SU-DHL-6 (cell line): ENCODE data around the gene SUMF1.

Experiments used
- H2AFZ ChIP-seq: fragments of 200-600 bp; sonication (generic); 2 replicates; pipeline ENCODE4 v1.6.1; 2014; ENCODE audit warnings: low read depth, mild to moderate bottlenecking, moderate library complexity, mixed read lengths, antibody characterized with exemption, low read length; ENCODE audit not compliant: severe bottlenecking
- H3F3A ChIP-seq: fragments of 200-600 bp; shearing (Covaris generic); 2 replicates; pipeline ENCODE4 v1.6.0; 2016; ENCODE audit warnings: antibody characterized with exemption, mild to moderate bottlenecking; ENCODE audit not compliant: insufficient read depth
- H3K27ac ChIP-seq: fragments of 200-600 bp; sonication (generic); 2 replicates; pipeline ENCODE4 v1.5.1; 2016; ENCODE audit warnings: low read depth, mild to moderate bottlenecking, low read length, moderate library complexity, mixed read lengths
- H3K27me3 ChIP-seq: fragments of 200-600 bp; sonication (generic), shearing (Covaris generic); 2 replicates; pipeline ENCODE4 v1.6.0; 2014; ENCODE audit warnings: mild to moderate bottlenecking, low read length
- H3K36me3 ChIP-seq: fragments of 200-600 bp; sonication (generic); 2 replicates; pipeline ENCODE4 v1.6.1; 2014; ENCODE audit warnings: mild to moderate bottlenecking, low read length, mixed read lengths
- H3K4me2 ChIP-seq: fragments of 300-600, 200-600 bp; shearing (Covaris generic), sonication (generic); 2 replicates; pipeline ENCODE4 v1.6.0; 2014; ENCODE audit warnings: low read length, low read depth, mild to moderate bottlenecking; ENCODE audit not compliant: poor library complexity, severe bottlenecking
- H3K4me3 ChIP-seq: fragments of 200-600 bp; sonication (generic); 2 replicates; pipeline ENCODE4 v1.5.1; 2014; ENCODE audit warnings: antibody characterized with exemption, low read length, mild to moderate bottlenecking, mixed read lengths; ENCODE audit not compliant: insufficient read depth, poor library complexity, severe bottlenecking
- H3K79me2 ChIP-seq: fragments of 200-600 bp; sonication (generic); 2 replicates; pipeline ENCODE4 v1.6.1; 2014; ENCODE audit warnings: mild to moderate bottlenecking, low read length, moderate library complexity; ENCODE audit not compliant: insufficient read depth
- H3K9ac ChIP-seq: fragments of 200-600 bp; sonication (generic); 2 replicates; pipeline ENCODE4 v1.7.0; 2014; ENCODE audit warnings: mild to moderate bottlenecking, low read length
- H3K9me2 ChIP-seq: fragments of 200-600 bp; sonication (generic); replicated peaks from 2 replicates; pipeline ENCODE4 v1.6.1; 2014; ENCODE audit warnings: low read length; ENCODE audit not compliant: insufficient read depth
- H3K9me3 ChIP-seq: fragments of 200-600 bp; sonication (generic); 2 replicates; pipeline ENCODE4 v1.6.1; 2014; ENCODE audit warnings: low read length, mixed read lengths; ENCODE audit not compliant: insufficient read depth
- H4K20me1 ChIP-seq: fragments of 200-600 bp; sonication (generic); 2 replicates; pipeline ENCODE4 v1.6.1; 2014; ENCODE audit warnings: low read depth, mild to moderate bottlenecking, antibody characterized with exemption, low read length, moderate library complexity, mixed read lengths
- EZH2phosphoT487 ChIP-seq: fragments of 200-600 bp; sonication (generic), shearing (Covaris generic); conservative IDR thresholded peaks from 2 replicates; pipeline ENCODE4 v1.6.1; 2018; ENCODE audit warnings: mild to moderate bottlenecking, antibody characterized with exemption, low read length, moderate library complexity, mixed read lengths
- TF ChIP-seq, protein P1 (sequence below): fragments of 200-600 bp; sonication (generic); IDR thresholded peaks from one replicate; pipeline ENCODE4 v1.5.1; 2017; ENCODE audit warnings: antibody characterized with exemption, mild to moderate bottlenecking, low read length, moderate library complexity; ENCODE audit not compliant: insufficient read depth, poor library complexity, severe bottlenecking

Gene SUMF1

DNA sequence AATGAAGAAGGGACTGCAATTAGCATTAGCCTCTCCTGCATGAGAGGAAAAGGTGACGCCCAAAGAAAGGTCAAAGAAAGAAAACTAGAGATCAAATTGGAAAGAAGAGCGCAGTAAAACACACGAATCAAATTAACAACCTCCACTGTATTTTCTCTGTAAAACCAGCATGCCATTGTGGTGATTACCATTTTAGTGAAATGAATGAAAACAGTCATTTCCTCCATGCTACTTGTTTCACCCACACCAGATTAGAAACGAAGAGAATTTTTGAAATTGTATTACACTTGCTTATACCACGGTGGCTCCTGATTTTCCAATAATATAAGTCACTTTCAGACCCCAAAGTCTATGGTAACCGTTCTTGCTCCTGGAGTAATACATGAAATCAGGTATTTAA, 71.6 kb downstream of the SUMF1 start:
- Histone ChIP-seq H3K4me2 (no peak overlapping the region), H3K36me3 (no peaks in the 10 kb centered on the region)
- TF ChIP-seq, protein P1, sequence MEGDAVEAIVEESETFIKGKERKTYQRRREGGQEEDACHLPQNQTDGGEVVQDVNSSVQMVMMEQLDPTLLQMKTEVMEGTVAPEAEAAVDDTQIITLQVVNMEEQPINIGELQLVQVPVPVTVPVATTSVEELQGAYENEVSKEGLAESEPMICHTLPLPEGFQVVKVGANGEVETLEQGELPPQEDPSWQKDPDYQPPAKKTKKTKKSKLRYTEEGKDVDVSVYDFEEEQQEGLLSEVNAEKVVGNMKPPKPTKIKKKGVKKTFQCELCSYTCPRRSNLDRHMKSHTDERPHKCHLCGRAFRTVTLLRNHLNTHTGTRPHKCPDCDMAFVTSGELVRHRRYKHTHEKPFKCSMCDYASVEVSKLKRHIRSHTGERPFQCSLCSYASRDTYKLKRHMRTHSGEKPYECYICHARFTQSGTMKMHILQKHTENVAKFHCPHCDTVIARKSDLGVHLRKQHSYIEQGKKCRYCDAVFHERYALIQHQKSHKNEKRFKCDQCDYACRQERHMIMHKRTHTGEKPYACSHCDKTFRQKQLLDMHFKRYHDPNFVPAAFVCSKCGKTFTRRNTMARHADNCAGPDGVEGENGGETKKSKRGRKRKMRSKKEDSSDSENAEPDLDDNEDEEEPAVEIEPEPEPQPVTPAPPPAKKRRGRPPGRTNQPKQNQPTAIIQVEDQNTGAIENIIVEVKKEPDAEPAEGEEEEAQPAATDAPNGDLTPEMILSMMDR: no peak
- TF ChIP-seq EZH2phosphoT487: no peak

DNA sequence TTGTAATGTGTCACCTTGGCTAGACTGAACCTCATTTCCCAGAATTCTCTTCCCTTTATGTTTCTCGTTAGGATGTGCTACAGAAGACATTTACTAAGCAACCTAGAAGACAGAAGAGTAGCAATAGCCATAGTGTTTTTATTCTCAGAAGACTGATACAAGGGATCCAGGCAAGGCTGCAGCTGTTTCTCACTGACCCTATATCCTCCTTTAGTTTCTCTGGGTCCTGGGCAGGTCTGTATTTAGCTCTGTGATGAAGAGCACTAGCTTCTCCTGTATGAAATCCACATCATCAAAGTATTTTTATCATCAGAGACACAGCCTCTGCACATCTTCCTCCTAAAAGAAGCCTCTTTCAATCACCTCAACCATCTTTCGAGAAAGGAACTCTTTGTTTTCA, 72.5 kb downstream of the SUMF1 start:
- no peak overlapping the region for H2AFZ ChIP-seq
- no peak overlapping the region for H3K9ac ChIP-seq
- no peaks in the 10 kb centered on the region for H3K9me3 ChIP-seq
- H3K36me3 ChIP-seq: no peaks in the 10 kb centered on the region
- H3K27ac ChIP-seq: no peak overlapping the region
- H3K4me3 ChIP-seq: no peak overlapping the region
- no peaks in the 10 kb centered on the region for H3K9me2 ChIP-seq
- no peaks in the 10 kb centered on the region for H3F3A ChIP-seq
- no peaks in the 10 kb centered on the region for H3K79me2 ChIP-seq
- no peak overlapping the region for H3K4me2 ChIP-seq
- TF ChIP-seq EZH2phosphoT487: no peak
- TF ChIP-seq, protein P1: no peak
- H4K20me1 ChIP-seq: no peaks in the 10 kb centered on the region
- no peaks in the 10 kb centered on the region for H3K27me3 ChIP-seq

More for the DNA sequence above, 71.6 kb downstream of the SUMF1 start:
- Histone ChIP-seq H3F3A (no peaks in the 10 kb centered on the region), H4K20me1 (no peaks in the 10 kb centered on the region), H3K9ac (no peak overlapping the region), H3K27ac (no peak overlapping the region), H3K27me3 (no peaks in the 10 kb centered on the region), H3K9me2 (no peaks in the 10 kb centered on the region), H2AFZ (no peak overlapping the region), H3K79me2 (no peaks in the 10 kb centered on the region), H3K9me3 (no peaks in the 10 kb centered on the region), H3K4me3 (no peak overlapping the region)

DNA sequence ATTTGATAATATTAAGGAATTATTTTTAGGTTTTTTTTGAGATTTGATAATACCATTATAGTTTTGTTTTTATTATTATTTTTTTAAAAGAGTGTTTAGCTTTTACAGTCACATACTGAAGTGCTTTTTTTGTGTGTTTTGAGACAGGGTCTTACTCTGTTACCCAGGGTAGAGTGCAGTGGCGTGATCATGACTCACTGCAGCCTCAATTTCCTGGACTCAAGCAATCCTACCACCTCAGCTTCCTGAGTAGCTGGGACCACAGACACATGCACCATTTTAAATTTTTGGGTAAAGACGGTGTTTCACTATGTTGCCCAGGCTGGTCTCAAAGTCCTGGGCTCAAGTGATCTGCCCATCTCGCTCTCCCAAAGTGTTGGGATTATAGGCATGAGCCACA, 73.0 kb downstream of the SUMF1 start:
- no peaks in the 10 kb centered on the region for H3F3A ChIP-seq
- H3K79me2 ChIP-seq: no peaks in the 10 kb centered on the region
- H3K27me3 ChIP-seq: no peaks in the 10 kb centered on the region
- no peak overlapping the region for H3K27ac ChIP-seq
- no peaks in the 10 kb centered on the region for H3K9me2 ChIP-seq
- no peak for TF ChIP-seq EZH2phosphoT487
- H2AFZ ChIP-seq: no peak overlapping the region
- no peaks in the 10 kb centered on the region for H4K20me1 ChIP-seq
- H3K4me2 ChIP-seq: no peak overlapping the region
- H3K9me3 ChIP-seq: no peaks in the 10 kb centered on the region
- H3K4me3 ChIP-seq: no peak overlapping the region
- no peak overlapping the region for H3K9ac ChIP-seq
- H3K36me3 ChIP-seq: no peaks in the 10 kb centered on the region

DNA sequence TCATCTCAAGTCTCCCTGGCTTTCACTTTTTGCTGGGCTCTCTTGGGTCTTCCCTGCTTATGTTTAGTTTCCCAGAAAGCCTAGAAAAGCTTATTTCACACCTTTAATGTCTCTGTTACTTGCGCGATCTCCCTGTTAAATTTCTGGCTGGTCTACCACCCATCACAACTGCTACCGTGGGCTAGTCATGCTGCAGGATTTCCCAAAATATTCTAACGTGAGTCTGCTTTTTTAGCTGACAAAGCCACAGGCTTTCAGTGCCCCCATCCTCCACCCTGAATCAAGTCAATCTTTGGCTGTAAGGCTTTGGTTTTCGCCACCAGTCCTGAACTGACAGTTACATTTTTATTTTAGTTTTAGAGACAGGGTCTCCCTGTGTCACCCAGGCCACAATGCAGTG, 74.1 kb downstream of the SUMF1 start:
- H3K4me3 ChIP-seq: no peak overlapping the region
- H3K9me2 ChIP-seq: no peaks in the 10 kb centered on the region
- no peak overlapping the region for H3K9ac ChIP-seq
- H3F3A ChIP-seq: no peaks in the 10 kb centered on the region
- H3K9me3 ChIP-seq: no peaks in the 10 kb centered on the region
- H3K36me3 ChIP-seq: no peaks in the 10 kb centered on the region
- no peaks in the 10 kb centered on the region for H4K20me1 ChIP-seq
- no peak overlapping the region for H3K4me2 ChIP-seq
- no peak overlapping the region for H3K27ac ChIP-seq
- no peak for TF ChIP-seq EZH2phosphoT487
- TF ChIP-seq, protein P1: no peak
- H3K79me2 ChIP-seq: no peaks in the 10 kb centered on the region
- H3K27me3 ChIP-seq: no peaks in the 10 kb centered on the region
- no peak overlapping the region for H2AFZ ChIP-seq
